Neural crest cell (in vitro differentiated cells): Measurements from ENCODE around the gene C11orf65. TPM values are rescaled to one million over a fixed set of nuclear protein-coding genes. Genes with fewer than 3 reads are reported as not detected.
A peak's percentile ranks its signal among the peaks of the same experiment; 100 is the strongest.

Source experiments
- DNase-seq: peaks from one replicate; pipeline ENCODE4 v3.0.0; 2021; ENCODE audit warnings: low read depth, mixed read lengths, low spot score
- H3K27ac Mint-ChIP-seq: one replicate; pipeline ENCODE4 v1.8.0; 2021; ENCODE audit warnings: mild to moderate bottlenecking, mixed read lengths; ENCODE audit not compliant: unreplicated experiment
- H3K27me3 Mint-ChIP-seq: 2 replicates; pipeline ENCODE4 v1.8.0; 2021; ENCODE audit warnings: low read depth, mild to moderate bottlenecking, mixed read lengths
- H3K36me3 Mint-ChIP-seq: 2 replicates; pipeline ENCODE4 v1.8.0; 2021; ENCODE audit warnings: low read depth, mild to moderate bottlenecking, mixed read lengths
- H3K4me1 Mint-ChIP-seq: 2 replicates; pipeline ENCODE4 v1.8.0; 2021; ENCODE audit warnings: mixed read lengths
- H3K4me3 Mint-ChIP-seq: one replicate; pipeline ENCODE4 v1.8.0; 2021; ENCODE audit warnings: mild to moderate bottlenecking, mixed read lengths
- H3K9me3 Mint-ChIP-seq: 2 replicates; pipeline ENCODE4 v1.8.0; 2021; ENCODE audit warnings: mixed read lengths
- total RNA-seq: library from RNA; stranded (reverse); gene quantifications from 2 replicates; pipeline ENCODE4 v1.2.1, GENCODE V29; 2021
- TF ChIP-seq, protein P1 (sequence below): fragments of 200-600 bp; sonication (generic); conservative IDR thresholded peaks from 2 replicates; pipeline ENCODE4 v1.5.0; 2021; ENCODE audit warnings: antibody characterized with exemption, mild to moderate bottlenecking

C11orf65 gene
- total RNA-seq, 1 donor from 2014 or later: 1.1 TPM

DNA sequence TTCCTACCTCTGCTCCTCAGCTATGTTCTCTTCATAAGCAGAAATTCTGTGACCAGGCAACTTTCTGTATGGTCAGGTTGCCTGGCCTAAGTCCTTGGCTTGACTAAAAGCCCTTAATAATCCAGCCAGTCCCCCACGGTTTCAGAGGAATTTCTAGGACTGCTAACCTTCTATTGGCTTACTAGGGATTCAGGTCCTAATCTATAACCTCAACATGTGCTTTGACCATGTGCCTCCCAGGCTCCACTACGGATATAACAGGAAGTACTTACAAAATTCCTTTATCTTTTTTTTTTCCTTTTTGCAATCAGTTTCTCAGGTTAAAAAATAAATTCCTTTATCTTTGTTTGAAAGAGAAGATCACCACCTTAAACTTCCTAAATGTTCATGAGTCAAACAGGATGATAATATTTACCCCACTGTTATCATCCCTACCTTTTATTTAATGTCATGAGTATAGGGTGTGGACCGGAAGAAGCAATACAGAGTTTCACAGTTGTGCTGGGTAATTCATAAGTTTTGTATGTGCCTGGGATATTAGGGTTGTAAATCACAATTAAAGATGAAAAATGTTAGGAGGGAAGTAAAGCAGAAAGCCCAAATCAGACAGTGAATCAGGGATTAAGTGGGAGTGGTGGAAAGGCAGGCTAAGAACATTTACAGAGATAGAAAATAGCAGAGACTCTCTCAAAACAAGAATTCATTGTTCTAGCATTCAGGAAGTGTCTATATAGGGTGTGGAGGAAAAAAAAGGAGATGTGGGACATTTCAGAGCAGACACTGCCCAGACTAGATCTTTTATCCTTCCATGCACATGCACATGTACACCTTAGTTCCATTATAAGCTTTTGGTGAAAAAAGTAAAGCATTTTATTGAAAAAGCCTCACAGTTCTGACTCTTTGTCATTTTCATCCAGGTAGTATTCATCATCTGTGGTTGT is 41.6 kb upstream of the C11orf65 start:
- Mint-ChIP-seq H3K27ac (no peak overlapping the region), H3K9me3 (peaks cover 5% of the 10 kb centered on the region), H3K36me3 (peaks cover 3% of the 10 kb centered on the region), H3K4me3 (no peak overlapping the region), H3K4me1 (no peaks in the 10 kb centered on the region), H3K27me3 (no peaks in the 10 kb centered on the region)
- no peak for DNase-seq
- TF ChIP-seq, protein P1, sequence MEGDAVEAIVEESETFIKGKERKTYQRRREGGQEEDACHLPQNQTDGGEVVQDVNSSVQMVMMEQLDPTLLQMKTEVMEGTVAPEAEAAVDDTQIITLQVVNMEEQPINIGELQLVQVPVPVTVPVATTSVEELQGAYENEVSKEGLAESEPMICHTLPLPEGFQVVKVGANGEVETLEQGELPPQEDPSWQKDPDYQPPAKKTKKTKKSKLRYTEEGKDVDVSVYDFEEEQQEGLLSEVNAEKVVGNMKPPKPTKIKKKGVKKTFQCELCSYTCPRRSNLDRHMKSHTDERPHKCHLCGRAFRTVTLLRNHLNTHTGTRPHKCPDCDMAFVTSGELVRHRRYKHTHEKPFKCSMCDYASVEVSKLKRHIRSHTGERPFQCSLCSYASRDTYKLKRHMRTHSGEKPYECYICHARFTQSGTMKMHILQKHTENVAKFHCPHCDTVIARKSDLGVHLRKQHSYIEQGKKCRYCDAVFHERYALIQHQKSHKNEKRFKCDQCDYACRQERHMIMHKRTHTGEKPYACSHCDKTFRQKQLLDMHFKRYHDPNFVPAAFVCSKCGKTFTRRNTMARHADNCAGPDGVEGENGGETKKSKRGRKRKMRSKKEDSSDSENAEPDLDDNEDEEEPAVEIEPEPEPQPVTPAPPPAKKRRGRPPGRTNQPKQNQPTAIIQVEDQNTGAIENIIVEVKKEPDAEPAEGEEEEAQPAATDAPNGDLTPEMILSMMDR: no peak

DNA sequence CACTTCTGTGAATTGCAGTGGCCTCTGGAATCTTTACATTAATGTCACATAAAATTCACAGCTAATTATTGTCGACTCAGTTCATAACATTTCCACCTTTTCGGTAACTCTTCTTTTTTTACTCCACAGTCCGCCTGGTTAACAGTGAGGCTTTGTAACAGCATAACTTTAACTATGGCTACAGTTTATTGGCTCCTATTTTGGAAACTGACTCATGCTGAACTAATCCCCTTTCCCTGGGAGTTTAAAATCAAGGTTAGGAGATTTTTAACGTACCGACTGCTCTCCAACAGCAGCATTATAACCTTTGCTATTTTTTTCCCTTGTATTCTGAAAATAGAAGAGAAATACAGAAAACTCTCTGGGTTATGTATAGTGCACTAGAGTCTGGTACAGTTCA is 34.1 kb upstream of the C11orf65 start:
- Mint-ChIP-seq H3K9me3 (no peaks in the 10 kb centered on the region), H3K4me1 (peaks cover 15% of the 10 kb centered on the region), H3K4me3 (no peak overlapping the region), H3K27me3 (no peaks in the 10 kb centered on the region), H3K36me3 (no peaks in the 10 kb centered on the region), H3K27ac (no peak overlapping the region)
- no peak for DNase-seq
- TF ChIP-seq, protein P1: no peak

DNA sequence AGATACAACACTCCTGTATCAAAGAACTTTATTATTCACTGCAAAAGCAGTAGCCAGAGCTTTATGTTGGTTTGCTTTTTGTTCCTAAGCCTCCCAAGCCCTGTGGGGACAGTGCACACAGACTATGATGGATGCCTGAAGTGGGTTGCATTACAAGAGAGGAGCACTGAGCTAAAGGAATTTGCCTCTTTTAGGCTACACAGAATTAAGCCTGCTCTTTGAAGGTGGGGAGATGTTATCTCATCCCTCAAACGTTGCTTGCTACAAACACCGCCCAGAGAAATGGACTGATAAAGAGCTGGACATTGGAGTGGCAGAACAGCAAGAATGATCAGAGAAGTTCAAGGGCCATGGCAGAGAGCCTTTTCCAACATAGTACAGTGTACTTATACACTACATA is 33.4 kb upstream of the C11orf65 start:
- Mint-ChIP-seq H3K36me3 (no peaks in the 10 kb centered on the region), H3K4me3 (peak overlapping the region; percentile 77), H3K27me3 (no peaks in the 10 kb centered on the region), H3K27ac (no peak overlapping the region), H3K4me1 (peaks cover 19% of the 10 kb centered on the region), H3K9me3 (no peaks in the 10 kb centered on the region)
- TF ChIP-seq, protein P1: no peak
- DNase-seq: no peak

DNA sequence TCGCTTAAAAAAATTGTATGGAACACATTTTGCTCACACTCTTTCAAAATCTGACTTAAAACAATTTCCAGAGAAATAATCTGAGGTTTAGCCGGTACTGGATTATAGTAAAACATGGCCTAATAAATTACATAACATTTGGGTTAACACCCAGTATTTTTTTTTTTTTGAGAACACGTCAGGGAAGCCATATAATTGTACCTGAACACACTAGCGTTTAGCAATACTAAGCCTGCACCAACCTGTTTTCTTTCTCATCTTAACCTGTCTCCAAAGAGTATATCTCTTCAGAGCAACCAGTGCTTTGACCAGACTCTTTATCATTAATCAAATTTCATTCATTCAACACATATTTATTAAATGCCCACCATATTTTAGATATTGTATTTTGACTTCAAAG is 32.8 kb upstream of the C11orf65 start:
- TF ChIP-seq, protein P1: no peak
- H3K27me3 Mint-ChIP-seq: no peaks in the 10 kb centered on the region
- no peak overlapping the region for H3K27ac Mint-ChIP-seq
- H3K4me1 Mint-ChIP-seq: peaks cover 21% of the 10 kb centered on the region
- no peak for DNase-seq
- no peaks in the 10 kb centered on the region for H3K36me3 Mint-ChIP-seq
- no peaks in the 10 kb centered on the region for H3K9me3 Mint-ChIP-seq
- peak overlapping the region; percentile 77 for H3K4me3 Mint-ChIP-seq

DNA sequence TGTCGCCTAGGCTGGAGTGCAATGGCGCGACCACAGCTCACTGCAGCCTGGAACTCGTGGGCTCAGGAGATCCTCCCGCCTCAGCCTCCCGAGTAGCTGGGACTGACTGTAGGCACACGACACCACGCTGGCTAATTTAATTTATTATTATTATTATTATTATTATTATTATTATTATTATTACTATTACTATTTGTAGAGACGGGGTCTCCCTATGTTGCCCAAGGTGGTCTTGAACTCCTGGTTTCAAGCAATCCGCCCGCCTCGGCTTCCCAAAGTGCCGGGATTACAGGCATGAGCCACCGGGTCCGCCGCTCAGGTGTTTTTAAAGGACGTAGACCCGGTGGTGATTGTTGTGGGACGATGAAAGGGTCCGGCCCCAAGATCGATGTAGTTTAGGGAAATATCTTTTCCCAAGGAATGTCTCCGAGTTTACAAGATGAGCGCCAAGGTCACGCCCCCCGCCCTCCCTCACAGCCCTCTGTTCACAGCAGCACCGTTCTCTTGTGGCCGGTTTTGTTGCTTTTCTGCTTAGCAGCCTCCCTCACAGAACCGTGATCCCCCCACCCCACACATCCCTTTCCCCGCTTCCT is 31.6 kb upstream of the C11orf65 start:
- Mint-ChIP-seq H3K9me3 (no peaks in the 10 kb centered on the region), H3K4me3 (peak overlapping the region; percentile 86), H3K4me1 (peaks cover 34% of the 10 kb centered on the region), H3K27me3 (no peaks in the 10 kb centered on the region), H3K36me3 (no peaks in the 10 kb centered on the region), H3K27ac (no peak overlapping the region)
- no peak for DNase-seq
- TF ChIP-seq, protein P1: no peak
